Measurements from ENCODE around the gene ITGA8.

Gene ITGA8

GRCh38 chr10:15651175-15651574, 68.5 kb downstream of the ITGA8 start:
- no peak for TF ChIP-seq CTCF (IDR thresholded peaks at IDR 0.05)

- TF ChIP-seq CTCF (IDR thresholded peaks at IDR 0.05), result no peak
Observed at GRCh38 chr10:15642095-15642494, 77.6 kb downstream of the ITGA8 start.

- no peak for TF ChIP-seq CTCF (IDR thresholded peaks at IDR 0.05)
Observed at GRCh38 chr10:15640536-15641085, 79.1 kb downstream of the ITGA8 start.

GRCh38 chr10:15636446-15636845, 83.3 kb downstream of the ITGA8 start:
- no peak for TF ChIP-seq CTCF (IDR thresholded peaks at IDR 0.05)

GRCh38 chr10:15632456-15633091, 87.1 kb downstream of the ITGA8 start:
- no peak for TF ChIP-seq CTCF (IDR thresholded peaks at IDR 0.05)

GRCh38 chr10:15630353-15630752, 89.4 kb downstream of the ITGA8 start:
- TF ChIP-seq CTCF (IDR thresholded peaks at IDR 0.05), result no peak

- TF ChIP-seq CTCF (IDR thresholded peaks at IDR 0.05), result no peak
Observed at GRCh38 chr10:15627617-15628196, 92.0 kb downstream of the ITGA8 start.
